ENCODE results near the gene ZNF446.

ZNF446 gene

DNA sequence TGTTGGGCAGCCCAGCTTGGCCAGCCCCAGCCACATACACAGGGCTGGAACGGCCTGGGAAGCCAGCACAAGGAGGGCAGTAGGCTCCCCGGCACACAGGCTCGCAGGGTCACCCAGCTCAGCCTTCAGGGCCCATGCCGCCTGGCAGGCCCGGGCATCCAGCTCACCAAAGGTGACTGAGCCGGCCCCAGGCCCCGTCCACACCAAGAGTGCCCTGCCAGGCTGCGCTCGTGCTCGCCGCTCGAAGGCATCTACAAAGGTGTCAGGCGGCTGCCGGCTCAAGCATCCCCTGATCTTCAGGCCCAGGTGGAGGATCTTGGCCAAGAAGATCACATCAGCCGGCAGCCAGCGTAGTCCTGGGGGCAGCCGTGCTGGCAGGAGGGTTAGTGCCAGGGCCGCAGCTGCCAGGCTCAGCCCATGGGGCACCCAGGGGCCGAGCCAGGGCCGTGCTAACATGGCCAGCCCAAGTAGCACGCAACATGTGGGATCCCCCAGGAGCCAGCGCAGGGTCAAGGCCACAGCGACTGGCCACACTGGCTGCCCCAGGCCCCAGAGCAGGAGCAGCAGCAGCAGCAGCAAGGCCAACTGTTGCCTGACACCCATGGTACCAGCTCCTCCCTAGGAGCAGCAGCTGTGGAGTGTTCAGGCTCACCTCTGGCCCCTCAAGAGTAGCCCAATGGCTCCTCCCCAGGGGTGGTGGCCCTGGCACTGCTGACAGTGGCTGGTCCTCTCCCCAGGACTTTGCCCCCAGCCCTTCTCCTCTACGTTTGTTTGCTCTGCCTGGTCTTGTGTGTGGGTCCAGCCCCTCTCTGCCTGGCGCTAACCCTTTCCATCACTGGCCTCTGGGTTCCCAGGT, 35.4 kb downstream of the ZNF446 start, which contains the start of gene SLC27A5:
Gene SLC27A5, minus strand, starts transcription at position 640 of the 856 bp plus-strand sequence. Its CDS starts 37 bp downstream, at position 603.
- CTCF ChIA-PET: interaction anchor here (1.1 to 5.7 kb wide), 5 partner anchors 9 to 69 kb away, joined by 3 to 35 read pairs (median 5); partner anchors contain the start of gene ZBTB45
- POLR2A ChIA-PET: no interaction called here
- TF ChIP-seq, protein P1, sequence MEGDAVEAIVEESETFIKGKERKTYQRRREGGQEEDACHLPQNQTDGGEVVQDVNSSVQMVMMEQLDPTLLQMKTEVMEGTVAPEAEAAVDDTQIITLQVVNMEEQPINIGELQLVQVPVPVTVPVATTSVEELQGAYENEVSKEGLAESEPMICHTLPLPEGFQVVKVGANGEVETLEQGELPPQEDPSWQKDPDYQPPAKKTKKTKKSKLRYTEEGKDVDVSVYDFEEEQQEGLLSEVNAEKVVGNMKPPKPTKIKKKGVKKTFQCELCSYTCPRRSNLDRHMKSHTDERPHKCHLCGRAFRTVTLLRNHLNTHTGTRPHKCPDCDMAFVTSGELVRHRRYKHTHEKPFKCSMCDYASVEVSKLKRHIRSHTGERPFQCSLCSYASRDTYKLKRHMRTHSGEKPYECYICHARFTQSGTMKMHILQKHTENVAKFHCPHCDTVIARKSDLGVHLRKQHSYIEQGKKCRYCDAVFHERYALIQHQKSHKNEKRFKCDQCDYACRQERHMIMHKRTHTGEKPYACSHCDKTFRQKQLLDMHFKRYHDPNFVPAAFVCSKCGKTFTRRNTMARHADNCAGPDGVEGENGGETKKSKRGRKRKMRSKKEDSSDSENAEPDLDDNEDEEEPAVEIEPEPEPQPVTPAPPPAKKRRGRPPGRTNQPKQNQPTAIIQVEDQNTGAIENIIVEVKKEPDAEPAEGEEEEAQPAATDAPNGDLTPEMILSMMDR (IDR thresholded peaks at IDR 0.05; ENCODE audit: insufficient read depth, low read length, missing control alignments): no peak
- no peak for DNase-seq (ENCODE audit: low read depth, low spot score)
- no peak within 1 kb of the TSS for H3K4me3 ChIP-seq (ENCODE audit: low read depth, low read length)

DNA sequence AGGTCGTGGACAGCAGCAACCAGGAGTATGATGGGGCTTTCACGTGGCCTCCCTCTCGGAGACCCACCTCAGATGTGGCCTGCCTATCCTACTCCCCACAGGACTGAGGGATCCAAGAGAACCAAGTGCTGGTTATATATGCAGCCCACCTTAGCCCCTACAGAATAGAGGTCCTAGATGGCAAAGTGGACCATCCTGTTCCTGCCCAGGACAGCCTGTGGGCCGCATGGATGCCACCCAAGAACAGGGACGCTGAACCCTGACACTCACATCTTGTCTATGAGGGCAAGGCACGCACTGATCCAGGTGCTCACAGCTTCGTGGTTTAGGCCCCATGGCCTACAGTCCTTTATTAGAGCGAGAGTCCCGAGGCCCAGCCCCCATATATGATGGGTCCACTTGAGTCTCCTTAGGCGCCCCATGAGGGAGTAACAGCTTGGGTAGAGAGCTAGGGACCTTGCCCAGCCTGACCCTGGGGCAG, 37.1 kb downstream of the ZNF446 start:
- ChIA-PET CTCF (interaction anchor here (0.5 to 9.3 kb wide), 10 partner anchors 7 to 67 kb away, joined by 3 to 109 read pairs (median 6); partner anchors contain the start of genes TRIM28 and ZBTB45), POLR2A (interaction anchor here (0.6 to 1.1 kb wide), 3 partner anchors 9 to 30 kb away, joined by 3 to 7 read pairs (median 3); partner anchors contain the start of gene TRIM28)
- no peak for DNase-seq (ENCODE audit: low read depth, low spot score)
- TF ChIP-seq, protein P1 (IDR thresholded peaks at IDR 0.05; ENCODE audit: insufficient read depth, low read length, missing control alignments): no peak
- H3K4me3 ChIP-seq (ENCODE audit: low read depth, low read length): no peak overlapping the region

DNA sequence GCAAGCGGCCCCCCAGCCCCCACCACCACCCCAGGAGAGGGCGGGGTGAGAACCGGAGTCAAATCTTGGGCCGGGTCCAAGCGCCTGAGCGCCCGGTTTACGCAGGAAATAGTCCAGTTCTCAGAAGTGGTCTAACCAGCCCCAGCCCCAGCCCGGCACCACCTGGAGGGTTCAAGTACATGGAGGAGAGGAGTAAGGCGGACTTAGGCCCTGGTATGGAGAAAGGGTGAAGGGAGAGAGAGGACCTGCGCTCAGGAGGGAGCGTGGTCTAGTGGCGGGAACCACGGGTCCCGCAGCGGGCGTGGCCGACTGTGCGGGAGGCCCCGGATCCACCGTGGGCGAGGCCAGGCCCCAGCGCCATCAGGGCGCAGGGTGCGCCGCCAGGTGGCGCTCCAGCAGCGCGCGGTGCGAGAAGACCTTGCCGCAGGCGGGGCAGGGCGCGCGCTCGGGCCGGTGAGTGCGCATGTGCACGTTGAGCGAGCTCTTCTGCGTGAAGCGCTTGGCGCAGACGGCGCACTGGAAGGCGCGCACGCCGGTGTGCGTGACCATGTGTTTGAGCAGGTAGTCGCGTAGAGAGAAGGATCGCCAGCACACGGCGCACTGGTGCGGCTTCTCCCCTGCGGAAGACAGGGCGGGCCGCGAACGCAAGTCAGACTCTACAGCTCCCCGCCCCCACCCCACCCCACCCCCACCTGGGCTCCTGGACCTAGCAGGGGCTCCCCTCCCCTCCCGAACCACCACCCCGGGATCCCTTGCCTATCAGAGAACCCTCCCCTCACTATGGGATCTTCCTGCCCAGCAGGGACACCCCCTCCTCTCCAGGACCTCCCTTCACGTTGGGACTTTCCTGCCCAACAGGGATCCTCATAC, 37.8 kb downstream of the ZNF446 start:
- peak overlapping the region; percentile 50 for H3K4me3 ChIP-seq (ENCODE audit: low read depth, low read length)
- no peak for DNase-seq (ENCODE audit: low read depth, low spot score)
- CTCF ChIA-PET: interaction anchor here (0.6 to 9.3 kb wide), 16 partner anchors 7 to 67 kb away, joined by 3 to 109 read pairs (median 4); partner anchors contain the start of genes TRIM28 and ZBTB45
- POLR2A ChIA-PET: interaction anchor here (0.6 to 1.1 kb wide), 3 partner anchors 15 to 61 kb away, joined by 3 read pairs; partner anchors contain the start of gene TRIM28
- TF ChIP-seq, protein P1 (IDR thresholded peaks at IDR 0.05; ENCODE audit: insufficient read depth, low read length, missing control alignments): peak; percentile 80

DNA sequence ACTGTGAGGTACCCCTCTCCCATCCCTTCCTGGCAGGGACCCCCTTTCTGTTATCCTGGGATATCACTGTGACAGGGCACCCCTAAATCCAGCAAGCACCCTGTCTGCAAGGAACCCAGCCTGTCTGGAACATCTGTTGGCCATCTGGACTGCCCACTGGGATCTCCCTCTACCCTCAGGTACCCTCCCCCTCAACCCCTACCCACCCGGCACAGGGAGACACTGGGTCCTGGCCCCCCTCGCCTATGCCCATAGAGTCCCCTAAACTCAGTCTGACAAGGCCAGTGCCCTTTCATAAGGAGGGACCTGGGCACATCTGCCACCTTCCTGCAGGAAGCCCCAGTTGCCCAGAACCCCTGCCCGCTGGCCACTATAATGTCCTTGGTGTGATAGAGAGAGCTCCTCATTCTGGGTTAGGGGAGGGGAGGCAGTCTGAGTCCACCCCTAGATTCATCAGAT, 38.4 kb downstream of the ZNF446 start:
- POLR2A ChIA-PET: interaction anchor here (0.6 to 1.1 kb wide), 2 partner anchors 29 to 60 kb away, joined by 3 read pairs; partner anchors contain the start of gene TRIM28
- peak overlapping the region; percentile 50 for H3K4me3 ChIP-seq (ENCODE audit: low read depth, low read length)
- CTCF ChIA-PET: interaction anchor here (0.6 to 9.3 kb wide), 15 partner anchors 8 to 66 kb away, joined by 3 to 109 read pairs (median 4); partner anchors contain the start of gene TRIM28
- no peak for DNase-seq (ENCODE audit: low read depth, low spot score)
- TF ChIP-seq, protein P1 (IDR thresholded peaks at IDR 0.05; ENCODE audit: insufficient read depth, low read length, missing control alignments): no peak

DNA sequence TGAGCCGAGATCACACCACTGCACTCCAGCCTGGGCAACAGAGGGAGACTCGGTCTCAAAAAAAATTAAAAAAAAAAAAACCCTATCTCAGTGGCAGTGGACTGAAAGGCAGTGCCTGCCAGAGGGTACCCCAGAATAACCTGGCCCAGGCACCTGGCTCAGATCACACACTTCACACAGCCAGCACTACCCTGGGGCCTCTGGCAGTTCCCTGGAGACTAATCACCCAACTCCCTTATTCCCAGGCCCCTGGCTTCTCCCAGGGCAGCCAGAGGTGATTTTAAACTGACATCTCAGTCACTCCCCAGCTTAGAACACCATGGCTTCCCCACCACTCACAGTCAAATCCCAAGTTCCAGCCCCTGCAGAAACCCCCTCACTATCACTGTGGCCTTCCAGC, 39.1 kb downstream of the ZNF446 start:
- DNase-seq (ENCODE audit: low read depth, low spot score): no peak
- CTCF ChIA-PET: interaction anchor here (1.6 to 9.3 kb wide), 5 partner anchors 13 to 65 kb away, joined by 4 to 109 read pairs (median 8); no protein-coding TSS in a partner anchor
- POLR2A ChIA-PET: interaction anchor here (0.8 kb wide), 1 partner anchor 53 kb away, joined by 3 read pairs; no protein-coding TSS in a partner anchor
- TF ChIP-seq, protein P1 (IDR thresholded peaks at IDR 0.05; ENCODE audit: insufficient read depth, low read length, missing control alignments): no peak
- no peak overlapping the region for H3K4me3 ChIP-seq (ENCODE audit: low read depth, low read length)

Measured in AG04449 (cell line).